IMR-90 (cell line): Measurements from ENCODE around the gene CCNB2. TPM values are rescaled to one million over a fixed set of nuclear protein-coding genes. Genes with fewer than 3 reads are reported as not detected.

Source experiments
- ATAC-seq: fragments of 200-7000 bp; cut with Tn5 transposase; 2 replicates; pipeline ENCODE4 v1.9.1; 2020; ENCODE audit warnings: low read depth, mild to moderate bottlenecking, moderate library complexity
- BruUV-seq: library from RNA; stranded (reverse); fragments of 400-500 nt; replicated peaks from 2 replicates; lab custom pipeline; 2021; lab: Mats Ljungman, UMichigan
- CTCF ChIA-PET: fragments of 300-600 bp; formaldehyde crosslinking; extraction: SDS; loops from one replicate; lab custom pipeline; 2021; ENCODE audit warnings: antibody characterized with exemption; lab: Yijun Ruan, JAX
- POLR2A ChIA-PET: fragments of 300-600 bp; sonication (Branson Sonifier 250); formaldehyde crosslinking; loops from one replicate; lab custom pipeline; 2022; ENCODE audit warnings: antibody characterized with exemption; ENCODE audit not compliant: unreplicated experiment; lab: Charles Lee
- DNase-seq: peaks from one replicate; pipeline ENCODE4 v3.0.0; 2013
- H2AFZ ChIP-seq: replicated peaks from 2 replicates; pipeline ENCODE3; 2013; ENCODE audit warnings: low read length, mild to moderate bottlenecking; ENCODE audit not compliant: poor library complexity
- H2AK5ac ChIP-seq: 2 replicates; pipeline ENCODE4 v1.6.1; 2013; ENCODE audit warnings: low read depth, low read length, inconsistent platforms
- H2AK9ac ChIP-seq: replicated peaks from 2 replicates; pipeline ENCODE3; 2013; ENCODE audit warnings: mild to moderate bottlenecking, low read depth, low read length, moderate library complexity; ENCODE audit not compliant: poor library complexity
- H2BK120ac ChIP-seq: 2 replicates; pipeline ENCODE4 v1.6.1; 2013; ENCODE audit warnings: low read depth, low read length, inconsistent platforms
- H2BK15ac ChIP-seq: 3 replicates; pipeline ENCODE4 v1.6.1; 2013; ENCODE audit warnings: low read depth, low read length, inconsistent platforms
- H2BK20ac ChIP-seq: 2 replicates; pipeline ENCODE4 v1.6.1; 2013; ENCODE audit warnings: low read depth, mild to moderate bottlenecking, inconsistent platforms, low read length, moderate library complexity
- H2BK5ac ChIP-seq: 2 replicates; pipeline ENCODE4 v1.6.1; 2013; ENCODE audit warnings: mild to moderate bottlenecking, low read depth, low read length, inconsistent platforms; ENCODE audit not compliant: poor library complexity, severe bottlenecking
- H3K14ac ChIP-seq: replicated peaks from 2 replicates; pipeline ENCODE4 v1.6.1; 2013; ENCODE audit warnings: low read depth, low read length, inconsistent platforms
- H3K18ac ChIP-seq: 2 replicates; pipeline ENCODE4 v1.6.1; 2013; ENCODE audit warnings: low read depth, low read length, control low read depth
- H3K23ac ChIP-seq: 2 replicates; pipeline ENCODE4 v1.6.1; 2013; ENCODE audit warnings: low read depth, low read length, inconsistent platforms
- H3K27ac ChIP-seq: 2 replicates; pipeline ENCODE4 v1.5.1; 2013; ENCODE audit warnings: mild to moderate bottlenecking, control low read depth, low read length; ENCODE audit not compliant: insufficient read depth
- H3K27me3 ChIP-seq: 2 replicates; pipeline ENCODE4 v1.6.1; 2013; ENCODE audit warnings: low read length; ENCODE audit not compliant: control insufficient read depth, insufficient read depth
- H3K36me3 ChIP-seq: 2 replicates; pipeline ENCODE4 v1.6.1; 2013; ENCODE audit warnings: low read length, mixed read lengths; ENCODE audit not compliant: control insufficient read depth, insufficient read depth
- H3K4ac ChIP-seq: 2 replicates; pipeline ENCODE4 v1.6.1; 2013; ENCODE audit warnings: low read depth, low read length, inconsistent platforms
- H3K4me1 ChIP-seq: 2 replicates; pipeline ENCODE4 v1.6.1; 2013; ENCODE audit warnings: low read length, mixed read lengths; ENCODE audit not compliant: control insufficient read depth, insufficient read depth
- H3K4me2 ChIP-seq: 2 replicates; pipeline ENCODE4 v1.6.1; 2013; ENCODE audit warnings: low read depth, mild to moderate bottlenecking, control low read depth, low read length, moderate library complexity
- H3K4me3 ChIP-seq: 2 replicates; pipeline ENCODE4 v1.5.1; 2013; ENCODE audit warnings: low read depth, mild to moderate bottlenecking, control low read depth, low read length, moderate library complexity; ENCODE audit not compliant: insufficient read depth
- H3K56ac ChIP-seq: 2 replicates; pipeline ENCODE4 v1.6.1; 2013; ENCODE audit warnings: low read length, inconsistent platforms; ENCODE audit not compliant: insufficient read depth; ENCODE audit errors: extremely low read depth
- H3K79me1 ChIP-seq, 2 experiments: 2 replicates each; pipeline ENCODE4 v1.6.1; 2013; ENCODE audit warnings: low read length in 2 of 2, inconsistent platforms in 1 of 2, low read depth in 1 of 2
- H3K9ac ChIP-seq: 2 replicates; pipeline ENCODE4 v1.6.1; 2013; ENCODE audit warnings: low read depth, low read length, control low read depth
- H3K9me1 ChIP-seq: 2 replicates; pipeline ENCODE4 v1.6.1; 2013; ENCODE audit warnings: low read length, inconsistent platforms; ENCODE audit not compliant: insufficient read depth
- H3K9me3 ChIP-seq: 2 replicates; pipeline ENCODE4 v1.6.1; 2013; ENCODE audit warnings: low read length; ENCODE audit not compliant: control insufficient read depth, insufficient read depth
- H4K20me1 ChIP-seq: 2 replicates; pipeline ENCODE4 v1.6.1; 2013; ENCODE audit warnings: low read length, inconsistent platforms; ENCODE audit not compliant: insufficient read depth
- H4K5ac ChIP-seq: 2 replicates; pipeline ENCODE4 v1.6.1; 2013; ENCODE audit warnings: mild to moderate bottlenecking, low read depth, low read length, control low read depth
- H4K8ac ChIP-seq, 2 experiments: 2 replicates each; pipeline ENCODE4 v1.6.1; 2013; ENCODE audit warnings: low read depth in 2 of 2, low read length in 2 of 2, control low read depth in 1 of 2, inconsistent platforms in 1 of 2
- H4K91ac ChIP-seq: 2 replicates; pipeline ENCODE4 v1.6.1; 2013; ENCODE audit warnings: low read depth, low read length, inconsistent platforms; ENCODE audit not compliant: insufficient read depth
- CEBPB ChIP-seq: IDR thresholded peaks from 2 replicates; pipeline ENCODE4 v1.6.1; 2012; ENCODE audit warnings: low read depth, low read length, improper control_type of control experiment
- CHD1 ChIP-seq: IDR thresholded peaks from 2 replicates; pipeline ENCODE4 v1.6.1; 2012; ENCODE audit warnings: low read depth, low read length, improper control_type of control experiment
- MAZ ChIP-seq: IDR thresholded peaks from 2 replicates; pipeline ENCODE4 v1.6.1; 2012; ENCODE audit warnings: low read depth, mild to moderate bottlenecking, low read length, improper control_type of control experiment, moderate library complexity, borderline replicate concordance
- MXI1 ChIP-seq: IDR thresholded peaks from 2 replicates; pipeline ENCODE4 v1.6.1; 2012; ENCODE audit warnings: low read depth, mild to moderate bottlenecking, low read length, moderate library complexity, borderline replicate concordance
- POLR2A ChIP-seq: IDR thresholded peaks from 2 replicates; pipeline ENCODE4 v1.6.1; 2012; ENCODE audit warnings: mild to moderate bottlenecking, low read depth, low read length
- WGBS, 2 experiments: methylation state at CpG; one replicate each; pipeline versions ENCODE4 v1.1.5 to v1.1.7; 2013; ENCODE audit warnings: missing lambda C conversion rate in 2 of 2; ENCODE audit not compliant: insufficient read length in 1 of 2; ENCODE audit errors: extremely low coverage in 2 of 2; 5-methylcytosine and 5-hydroxymethylcytosine counted together
- dilution Hi-C: fragments of 300-500 bp; cut with HindIII; formaldehyde crosslinking; loops from one replicate; pipeline ENCODE4 v1.14.3; 2018; ENCODE audit warnings: low sequenced_read_pairs; ENCODE audit not compliant: unreplicated experiment
- in situ Hi-C: fragments of 300-500 bp; cut with MboI; formaldehyde crosslinking; loops from 3 replicates; pipeline ENCODE4 v1.14.3; 2019; ENCODE audit warnings: low sequenced_read_pairs, inconsistent platforms, mixed read lengths
- intact Hi-C: fragments of 100-400 bp; cut with micrococcal nuclease; formaldehyde crosslinking; loops from 2 replicates; pipeline ENCODE4 v1.10.0; 2022
- polyA plus RNA-seq, 3 experiments: library from polyadenylated mRNA; depleted of rRNA; stranded (reverse); fragments of >200 nt; gene quantifications; 2 replicates each; pipeline ENCODE4 v1.2.3, GENCODE V29; 2012; ENCODE audit warnings: low replicate concordance in 1 of 3
- total RNA-seq: library from RNA; depleted of rRNA; stranded (reverse); fragments of >200 nt; gene quantifications from 2 replicates; pipeline ENCODE4 v1.2.3, GENCODE V29; 2012

The CCNB2 gene
- total and polyA plus RNA-seq, 2 of the 4 experiments (the other 2 are of a cell fraction) = 52.5 to 54.6 TPM

- no peak overlapping the region for H4K8ac ChIP-seq
- peak; percentile 49 for DNase-seq
- no peaks in the 10 kb centered on the region for H3K4me1 ChIP-seq
- H3K9me1 ChIP-seq = no peaks in the 10 kb centered on the region
- H3K36me3 ChIP-seq = peaks cover 10% of the 10 kb centered on the region
- no peak overlapping the region for H3K4me3 ChIP-seq
- no peak overlapping the region for H2AK9ac ChIP-seq
- no peak overlapping the region for H4K5ac ChIP-seq
- H3K27ac ChIP-seq = no peak overlapping the region
- no peak overlapping the region for H3K56ac ChIP-seq
- H3K27me3 ChIP-seq = no peaks in the 10 kb centered on the region
- H3K14ac ChIP-seq = no peak overlapping the region
- no peaks in the 10 kb centered on the region for H4K20me1 ChIP-seq
- ChIA-PET POLR2A (no interaction called here), CTCF (no interaction called here)
- dilution Hi-C loops = no loop called here
- TF ChIP-seq POLR2A (no peak), MXI1 (no peak), MAZ (no peak), CHD1 (no peak), CEBPB (peak; percentile 55)
- WGBS, 2 experiments = no CpG with 5 or more reads among the region's 2 CpGs
- H3K9ac ChIP-seq = no peak overlapping the region
- ATAC-seq = peak; percentile 49
- intact Hi-C loops = no loop called here
- H2AFZ ChIP-seq = no peak overlapping the region
- no peak overlapping the region for H3K4ac ChIP-seq
- H3K9me3 ChIP-seq = no peaks in the 10 kb centered on the region
- H3K23ac ChIP-seq = no peak overlapping the region
- H2AK5ac ChIP-seq = no peak overlapping the region
- no peak overlapping the region for H2BK5ac ChIP-seq
- no peak overlapping the region for H2BK20ac ChIP-seq
- no peak overlapping the region for H4K91ac ChIP-seq
- H2BK15ac ChIP-seq = no peak overlapping the region
- peaks cover 21 to 39% of the 10 kb centered on the region in 2 experiments for H3K79me1 ChIP-seq
- H2BK120ac ChIP-seq = no peak overlapping the region
- no TSS peak for BruUV-seq
- H3K4me2 ChIP-seq = no peak overlapping the region
- no peak overlapping the region for H3K18ac ChIP-seq
- in situ Hi-C loops = no loop called here
Measured at GRCh38 chr15:59115047-59115446, 10.1 kb downstream of the CCNB2 start.
